IMR-90 (cell line): ENCODE data around the gene CCL11. TPM values are rescaled to one million over a fixed set of nuclear protein-coding genes. Genes with fewer than 3 reads are reported as not detected.

Experiments
- ATAC-seq: fragments of 200-7000 bp; cut with Tn5 transposase; 2 replicates; pipeline ENCODE4 v1.9.1; 2020; ENCODE audit warnings: low read depth, mild to moderate bottlenecking, moderate library complexity
- Bru-seq: library from RNA; stranded (reverse); fragments of 400-500 nt; gene quantifications from one replicate; lab custom pipeline; 2021; lab: Mats Ljungman, UMichigan
- BruChase-seq, 2 experiments: library from RNA; stranded (reverse); fragments of 400-500 nt; gene quantifications; one replicate each; lab custom pipeline; 2021; lab: Mats Ljungman, UMichigan
- BruUV-seq: library from RNA; stranded (reverse); fragments of 400-500 nt; replicated peaks from 2 replicates; lab custom pipeline; 2021; lab: Mats Ljungman, UMichigan
- CTCF ChIA-PET: fragments of 300-600 bp; formaldehyde crosslinking; extraction: SDS; loops from one replicate; lab custom pipeline; 2021; ENCODE audit warnings: antibody characterized with exemption; lab: Yijun Ruan, JAX
- POLR2A ChIA-PET: fragments of 300-600 bp; sonication (Branson Sonifier 250); formaldehyde crosslinking; loops from one replicate; lab custom pipeline; 2022; ENCODE audit warnings: antibody characterized with exemption; ENCODE audit not compliant: unreplicated experiment; lab: Charles Lee
- DNase-seq: peaks from one replicate; pipeline ENCODE4 v3.0.0; 2013
- H2AFZ ChIP-seq: replicated peaks from 2 replicates; pipeline ENCODE3; 2013; ENCODE audit warnings: low read length, mild to moderate bottlenecking; ENCODE audit not compliant: poor library complexity
- H2AK5ac ChIP-seq: 2 replicates; pipeline ENCODE4 v1.6.1; 2013; ENCODE audit warnings: low read depth, low read length, inconsistent platforms
- H2AK9ac ChIP-seq: replicated peaks from 2 replicates; pipeline ENCODE3; 2013; ENCODE audit warnings: mild to moderate bottlenecking, low read depth, low read length, moderate library complexity; ENCODE audit not compliant: poor library complexity
- H2BK120ac ChIP-seq: 2 replicates; pipeline ENCODE4 v1.6.1; 2013; ENCODE audit warnings: low read depth, low read length, inconsistent platforms
- H2BK15ac ChIP-seq: 3 replicates; pipeline ENCODE4 v1.6.1; 2013; ENCODE audit warnings: low read depth, low read length, inconsistent platforms
- H2BK20ac ChIP-seq: 2 replicates; pipeline ENCODE4 v1.6.1; 2013; ENCODE audit warnings: low read depth, mild to moderate bottlenecking, inconsistent platforms, low read length, moderate library complexity
- H2BK5ac ChIP-seq: 2 replicates; pipeline ENCODE4 v1.6.1; 2013; ENCODE audit warnings: mild to moderate bottlenecking, low read depth, low read length, inconsistent platforms; ENCODE audit not compliant: poor library complexity, severe bottlenecking
- H3K14ac ChIP-seq: replicated peaks from 2 replicates; pipeline ENCODE4 v1.6.1; 2013; ENCODE audit warnings: low read depth, low read length, inconsistent platforms
- H3K18ac ChIP-seq: 2 replicates; pipeline ENCODE4 v1.6.1; 2013; ENCODE audit warnings: low read depth, low read length, control low read depth
- H3K23ac ChIP-seq: 2 replicates; pipeline ENCODE4 v1.6.1; 2013; ENCODE audit warnings: low read depth, low read length, inconsistent platforms
- H3K27ac ChIP-seq: 2 replicates; pipeline ENCODE4 v1.5.1; 2013; ENCODE audit warnings: mild to moderate bottlenecking, control low read depth, low read length; ENCODE audit not compliant: insufficient read depth
- H3K27me3 ChIP-seq: 2 replicates; pipeline ENCODE4 v1.6.1; 2013; ENCODE audit warnings: low read length; ENCODE audit not compliant: control insufficient read depth, insufficient read depth
- H3K36me3 ChIP-seq: 2 replicates; pipeline ENCODE4 v1.6.1; 2013; ENCODE audit warnings: low read length, mixed read lengths; ENCODE audit not compliant: control insufficient read depth, insufficient read depth
- H3K4ac ChIP-seq: 2 replicates; pipeline ENCODE4 v1.6.1; 2013; ENCODE audit warnings: low read depth, low read length, inconsistent platforms
- H3K4me1 ChIP-seq: 2 replicates; pipeline ENCODE4 v1.6.1; 2013; ENCODE audit warnings: low read length, mixed read lengths; ENCODE audit not compliant: control insufficient read depth, insufficient read depth
- H3K4me2 ChIP-seq: 2 replicates; pipeline ENCODE4 v1.6.1; 2013; ENCODE audit warnings: low read depth, mild to moderate bottlenecking, control low read depth, low read length, moderate library complexity
- H3K4me3 ChIP-seq: 2 replicates; pipeline ENCODE4 v1.5.1; 2013; ENCODE audit warnings: low read depth, mild to moderate bottlenecking, control low read depth, low read length, moderate library complexity; ENCODE audit not compliant: insufficient read depth
- H3K56ac ChIP-seq: 2 replicates; pipeline ENCODE4 v1.6.1; 2013; ENCODE audit warnings: low read length, inconsistent platforms; ENCODE audit not compliant: insufficient read depth; ENCODE audit errors: extremely low read depth
- H3K79me1 ChIP-seq, 2 experiments: 2 replicates each; pipeline ENCODE4 v1.6.1; 2013; ENCODE audit warnings: low read length in 2 of 2, inconsistent platforms in 1 of 2, low read depth in 1 of 2
- H3K9ac ChIP-seq: 2 replicates; pipeline ENCODE4 v1.6.1; 2013; ENCODE audit warnings: low read depth, low read length, control low read depth
- H3K9me1 ChIP-seq: 2 replicates; pipeline ENCODE4 v1.6.1; 2013; ENCODE audit warnings: low read length, inconsistent platforms; ENCODE audit not compliant: insufficient read depth
- H3K9me3 ChIP-seq: 2 replicates; pipeline ENCODE4 v1.6.1; 2013; ENCODE audit warnings: low read length; ENCODE audit not compliant: control insufficient read depth, insufficient read depth
- H4K20me1 ChIP-seq: 2 replicates; pipeline ENCODE4 v1.6.1; 2013; ENCODE audit warnings: low read length, inconsistent platforms; ENCODE audit not compliant: insufficient read depth
- H4K5ac ChIP-seq: 2 replicates; pipeline ENCODE4 v1.6.1; 2013; ENCODE audit warnings: mild to moderate bottlenecking, low read depth, low read length, control low read depth
- H4K8ac ChIP-seq, 2 experiments: 2 replicates each; pipeline ENCODE4 v1.6.1; 2013; ENCODE audit warnings: low read depth in 2 of 2, low read length in 2 of 2, control low read depth in 1 of 2, inconsistent platforms in 1 of 2
- H4K91ac ChIP-seq: 2 replicates; pipeline ENCODE4 v1.6.1; 2013; ENCODE audit warnings: low read depth, low read length, inconsistent platforms; ENCODE audit not compliant: insufficient read depth
- BHLHE40 ChIP-seq: fragments of 150-350 bp; IDR thresholded peaks from 2 replicates; pipeline ENCODE4 v1.6.1; 2016; ENCODE audit warnings: mild to moderate bottlenecking, low read depth, low read length
- CEBPB ChIP-seq: IDR thresholded peaks from 2 replicates; pipeline ENCODE4 v1.6.1; 2012; ENCODE audit warnings: low read depth, low read length, improper control_type of control experiment
- CHD1 ChIP-seq: IDR thresholded peaks from 2 replicates; pipeline ENCODE4 v1.6.1; 2012; ENCODE audit warnings: low read depth, low read length, improper control_type of control experiment
- ELK1 ChIP-seq: fragments of 150-350 bp; IDR thresholded peaks from 2 replicates; pipeline ENCODE4 v1.6.1; 2016; ENCODE audit warnings: low read depth, mild to moderate bottlenecking, low read length, moderate library complexity, borderline replicate concordance
- MAFK ChIP-seq: IDR thresholded peaks from 2 replicates; pipeline ENCODE4 v1.6.1; 2012; ENCODE audit warnings: low read depth, low read length, improper control_type of control experiment
- MAZ ChIP-seq: IDR thresholded peaks from 2 replicates; pipeline ENCODE4 v1.6.1; 2012; ENCODE audit warnings: low read depth, mild to moderate bottlenecking, low read length, improper control_type of control experiment, moderate library complexity, borderline replicate concordance
- NFE2L2 ChIP-seq: fragments of 150-350 bp; IDR thresholded peaks from 2 replicates; pipeline ENCODE4 v1.6.1; 2016; ENCODE audit warnings: low read depth, mild to moderate bottlenecking, low read length
- POLR2A ChIP-seq: IDR thresholded peaks from 2 replicates; pipeline ENCODE4 v1.6.1; 2012; ENCODE audit warnings: mild to moderate bottlenecking, low read depth, low read length
- RAD21 ChIP-seq: IDR thresholded peaks from 2 replicates; pipeline ENCODE4 v1.6.1; 2012; ENCODE audit warnings: low read length, improper control_type of control experiment
- RCOR1 ChIP-seq: IDR thresholded peaks from 2 replicates; pipeline ENCODE4 v1.6.1; 2012; ENCODE audit warnings: mild to moderate bottlenecking, low read length, improper control_type of control experiment; ENCODE audit not compliant: insufficient replicate concordance
- RFX5 ChIP-seq: IDR thresholded peaks from 2 replicates; pipeline ENCODE4 v1.8.0; 2012; ENCODE audit warnings: low read depth, mild to moderate bottlenecking, low read length, moderate library complexity
- SMC3 ChIP-seq: fragments of 150-350 bp; IDR thresholded peaks from 2 replicates; pipeline ENCODE4 v1.6.1; 2016; ENCODE audit warnings: low read depth, mild to moderate bottlenecking, antibody characterized with exemption, low read length, moderate library complexity
- WGBS, 2 experiments: methylation state at CpG; one replicate each; pipeline versions ENCODE4 v1.1.5 to v1.1.7; 2013; ENCODE audit warnings: missing lambda C conversion rate in 2 of 2; ENCODE audit not compliant: insufficient read length in 1 of 2; ENCODE audit errors: extremely low coverage in 2 of 2; 5-methylcytosine and 5-hydroxymethylcytosine counted together
- dilution Hi-C: fragments of 300-500 bp; cut with HindIII; formaldehyde crosslinking; loops from one replicate; pipeline ENCODE4 v1.14.3; 2018; ENCODE audit warnings: low sequenced_read_pairs; ENCODE audit not compliant: unreplicated experiment
- in situ Hi-C: fragments of 300-500 bp; cut with MboI; formaldehyde crosslinking; loops from 3 replicates; pipeline ENCODE4 v1.14.3; 2019; ENCODE audit warnings: low sequenced_read_pairs, inconsistent platforms, mixed read lengths
- intact Hi-C: fragments of 100-400 bp; cut with micrococcal nuclease; formaldehyde crosslinking; loops from 2 replicates; pipeline ENCODE4 v1.10.0; 2022
- long read RNA-seq: library from polyadenylated mRNA; unstranded; transcript quantifications from one replicate; pipeline ENCODE4 v2.0.0, GENCODE V29; 2021; ENCODE audit not compliant: unreplicated experiment
- polyA plus RNA-seq, 3 experiments: library from polyadenylated mRNA; depleted of rRNA; stranded (reverse); fragments of >200 nt; gene quantifications; 2 replicates each; pipeline ENCODE4 v1.2.3, GENCODE V29; 2012; ENCODE audit warnings: low replicate concordance in 1 of 3
- total RNA-seq: library from RNA; depleted of rRNA; stranded (reverse); fragments of >200 nt; gene quantifications from 2 replicates; pipeline ENCODE4 v1.2.3, GENCODE V29; 2012; rRNA removed
- TF ChIP-seq, protein P1 (sequence below): conservative IDR thresholded peaks from 2 replicates; pipeline ENCODE4 v1.5.1; 2012; ENCODE audit warnings: mild to moderate bottlenecking, low read depth, low read length, improper control_type of control experiment
- TF ChIP-seq, protein P2 (sequence below): fragments of 150-350 bp; IDR thresholded peaks from 2 replicates; pipeline ENCODE4 v1.6.1; 2017; ENCODE audit warnings: mild to moderate bottlenecking, antibody characterized with exemption, low read length, low read depth

Gene CCL11
- total RNA-seq (not detected in 2 replicates), polyA plus RNA-seq (2012; rRNA removed) (not detected in 2 replicates), Bru-seq, nascent RNA (percentile 16 among the genes with signal in this experiment), BruChase-seq, experiment 1, labeled RNA remaining after a 6-hour chase (percentile 31 among the genes with signal in this experiment), BruChase-seq, experiment 2, labeled RNA remaining after a 2-hour chase (percentile 15 among the genes with signal in this experiment)
- polyA plus RNA-seq (2012; cell fraction: cytosol; rRNA removed), result not detected in 2 replicates
- polyA plus RNA-seq (2012; cell fraction: nucleus; rRNA removed; ENCODE audit: low replicate concordance), result not detected in 2 replicates
- long read RNA-seq, partial matches to known transcripts, result 0 of 2 reads
- long read RNA-seq, other reads (novel, unspliced or antisense), result 0 of 2 reads

GRCh38 chr17:34285286-34285792, at the start of gene CCL11:
Gene CCL11, plus strand, starts transcription at chr17:34285742. Its CDS starts 67 bp downstream, at chr17:34285809.
- Histone ChIP-seq H3K4me2 (no peak within 1 kb of the TSS), H4K20me1 (no peaks in the 10 kb centered on the region), H3K9me3 (no peaks in the 10 kb centered on the region), H2BK5ac (no peak within 1 kb of the TSS), H4K5ac (no peak within 1 kb of the TSS), H2BK120ac (no peak within 1 kb of the TSS), H2AK5ac (no peak within 1 kb of the TSS), H4K8ac (no peak within 1 kb of the TSS), H2AFZ (no peak within 1 kb of the TSS), H3K14ac (no peak within 1 kb of the TSS), H3K4ac (no peak within 1 kb of the TSS), H2BK20ac (no peak within 1 kb of the TSS), H2AK9ac (no peak within 1 kb of the TSS), H3K36me3 (no peaks in the 10 kb centered on the region), H3K79me1 (no peaks in the 10 kb centered on the region), H3K4me3 (no peak within 1 kb of the TSS), H3K9me1 (no peaks in the 10 kb centered on the region), H3K56ac (no peak within 1 kb of the TSS), H3K27me3 (peaks cover 11% of the 10 kb centered on the region), H3K4me1 (no peaks in the 10 kb centered on the region; the same call in 1 of the 2 replicates), H3K27ac (no peak within 1 kb of the TSS; the same call in 1 of the 2 replicates), H2BK15ac (no peak within 1 kb of the TSS), H3K18ac (no peak within 1 kb of the TSS; the same call in 1 of the 2 replicates), H3K23ac (no peak within 1 kb of the TSS), H4K91ac (no peak within 1 kb of the TSS), H3K9ac (no peak within 1 kb of the TSS)
- dilution Hi-C loops (no loop called here), in situ Hi-C loops (no loop called here), intact Hi-C loops (no loop called here)
- no peak; the same call in 1 of the 2 replicates for ATAC-seq
- WGBS, 2 experiments, result 28% methylated on average over 3 of the region's 4 CpGs; no CpG with 5 or more reads in 1 of the 2 experiments
- ChIA-PET POLR2A (no interaction called here), CTCF (no interaction called here)
- BruUV-seq, result no TSS peak
- DNase-seq, result no peak
- TF ChIP-seq, protein P1, sequence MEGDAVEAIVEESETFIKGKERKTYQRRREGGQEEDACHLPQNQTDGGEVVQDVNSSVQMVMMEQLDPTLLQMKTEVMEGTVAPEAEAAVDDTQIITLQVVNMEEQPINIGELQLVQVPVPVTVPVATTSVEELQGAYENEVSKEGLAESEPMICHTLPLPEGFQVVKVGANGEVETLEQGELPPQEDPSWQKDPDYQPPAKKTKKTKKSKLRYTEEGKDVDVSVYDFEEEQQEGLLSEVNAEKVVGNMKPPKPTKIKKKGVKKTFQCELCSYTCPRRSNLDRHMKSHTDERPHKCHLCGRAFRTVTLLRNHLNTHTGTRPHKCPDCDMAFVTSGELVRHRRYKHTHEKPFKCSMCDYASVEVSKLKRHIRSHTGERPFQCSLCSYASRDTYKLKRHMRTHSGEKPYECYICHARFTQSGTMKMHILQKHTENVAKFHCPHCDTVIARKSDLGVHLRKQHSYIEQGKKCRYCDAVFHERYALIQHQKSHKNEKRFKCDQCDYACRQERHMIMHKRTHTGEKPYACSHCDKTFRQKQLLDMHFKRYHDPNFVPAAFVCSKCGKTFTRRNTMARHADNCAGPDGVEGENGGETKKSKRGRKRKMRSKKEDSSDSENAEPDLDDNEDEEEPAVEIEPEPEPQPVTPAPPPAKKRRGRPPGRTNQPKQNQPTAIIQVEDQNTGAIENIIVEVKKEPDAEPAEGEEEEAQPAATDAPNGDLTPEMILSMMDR, result no peak
- TF ChIP-seq RCOR1, result no peak
- no peak for TF ChIP-seq CEBPB
- no peak for TF ChIP-seq BHLHE40
- no peak for TF ChIP-seq MAFK
- no peak for TF ChIP-seq POLR2A
- TF ChIP-seq CHD1, result no peak
- TF ChIP-seq MAZ, result no peak
- no peak for TF ChIP-seq NFE2L2
- no peak for TF ChIP-seq SMC3
- TF ChIP-seq ELK1, result no peak
- TF ChIP-seq, protein P2, sequence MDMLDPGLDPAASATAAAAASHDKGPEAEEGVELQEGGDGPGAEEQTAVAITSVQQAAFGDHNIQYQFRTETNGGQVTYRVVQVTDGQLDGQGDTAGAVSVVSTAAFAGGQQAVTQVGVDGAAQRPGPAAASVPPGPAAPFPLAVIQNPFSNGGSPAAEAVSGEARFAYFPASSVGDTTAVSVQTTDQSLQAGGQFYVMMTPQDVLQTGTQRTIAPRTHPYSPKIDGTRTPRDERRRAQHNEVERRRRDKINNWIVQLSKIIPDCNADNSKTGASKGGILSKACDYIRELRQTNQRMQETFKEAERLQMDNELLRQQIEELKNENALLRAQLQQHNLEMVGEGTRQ, result no peak
- TF ChIP-seq RFX5, result no peak
- TF ChIP-seq RAD21, result no peak
